Ramos (cell line): ENCODE data around the gene SPTY2D1.
"Not testable (repeated sequence)": the region's sequence is repeated elsewhere in the genome, so short reads cannot be mapped to it uniquely, and the experiment has no call there.

Experiments used
- in situ Hi-C: fragments of 300-500 bp; cut with MboI; formaldehyde crosslinking; loops from one replicate; pipeline ENCODE4 v1.14.3; 2022; ENCODE audit warnings: low sequenced_read_pairs; ENCODE audit not compliant: unreplicated experiment

Gene SPTY2D1

GRCh38 chr11:18618342-18619025, 15.7 kb downstream of the SPTY2D1 start:
- in situ Hi-C loops: no loop called here

- in situ Hi-C loops: no loop called here
Measured at GRCh38 chr11:18617688-18618341, 16.3 kb downstream of the SPTY2D1 start.

- in situ Hi-C loops: no loop called here
Measured at GRCh38 chr11:18615628-18616392, 18.3 kb downstream of the SPTY2D1 start.

GRCh38 chr11:18614667-18615066, 19.5 kb downstream of the SPTY2D1 start:
- in situ Hi-C loops: no loop called here

DNA sequence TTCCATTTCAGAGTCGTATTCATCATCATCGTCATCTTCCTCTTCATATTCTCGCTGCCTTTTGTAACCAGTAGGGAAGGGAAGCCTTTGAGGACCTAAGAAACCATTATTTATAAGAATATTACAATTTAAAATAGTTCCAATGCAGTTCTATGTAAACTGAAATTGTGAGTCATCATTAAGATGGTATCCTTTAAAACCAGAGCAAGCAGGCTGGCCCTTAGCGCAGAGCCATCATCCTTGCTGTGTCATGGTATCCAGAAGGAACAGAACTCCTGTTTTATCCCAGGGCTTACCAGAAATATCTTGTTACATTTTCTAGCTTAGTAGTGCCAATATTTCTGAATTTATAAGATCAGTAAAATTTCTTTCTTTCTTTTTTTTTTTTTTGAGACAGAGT, 21.7 kb downstream of the SPTY2D1 start:
- in situ Hi-C loops: no loop called here

- in situ Hi-C loops: no loop called here
Measured at GRCh38 chr11:18611196-18611595, 22.9 kb downstream of the SPTY2D1 start.

GRCh38 chr11:18608376-18608775, 25.8 kb downstream of the SPTY2D1 start:
- in situ Hi-C loops: no loop called here

DNA sequence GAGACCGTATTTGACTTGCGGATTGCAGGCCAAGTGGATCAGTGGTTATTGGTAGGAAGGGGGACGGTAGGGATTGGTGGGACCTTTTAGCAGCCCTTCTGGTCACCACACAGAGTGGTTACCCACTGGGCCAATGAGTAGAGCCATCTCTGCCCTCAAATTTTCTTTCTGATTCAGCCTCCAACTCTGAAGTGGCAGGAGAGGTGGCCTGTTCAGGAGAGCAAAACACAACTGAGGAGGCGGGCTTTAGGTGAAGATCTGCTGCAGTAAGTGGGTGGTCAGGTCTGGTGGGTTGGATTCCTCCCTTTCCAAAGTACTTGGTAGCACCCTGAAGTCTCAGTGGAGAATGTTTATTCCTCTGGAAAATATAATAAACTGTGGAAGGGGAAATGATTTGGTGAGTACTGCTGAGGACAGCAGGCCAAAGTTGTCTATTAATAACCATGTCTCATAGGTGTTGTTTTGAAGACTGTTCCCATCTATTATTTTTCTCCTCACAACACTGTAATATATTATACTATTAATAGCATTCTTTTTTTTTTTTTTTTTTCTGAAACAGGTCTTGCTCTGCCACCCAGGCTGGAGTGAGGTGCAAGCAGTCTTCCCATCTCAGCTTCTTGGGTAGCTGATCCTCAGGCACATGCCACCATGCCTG, 33.1 kb downstream of the SPTY2D1 start:
- in situ Hi-C loops: no loop called here

DNA sequence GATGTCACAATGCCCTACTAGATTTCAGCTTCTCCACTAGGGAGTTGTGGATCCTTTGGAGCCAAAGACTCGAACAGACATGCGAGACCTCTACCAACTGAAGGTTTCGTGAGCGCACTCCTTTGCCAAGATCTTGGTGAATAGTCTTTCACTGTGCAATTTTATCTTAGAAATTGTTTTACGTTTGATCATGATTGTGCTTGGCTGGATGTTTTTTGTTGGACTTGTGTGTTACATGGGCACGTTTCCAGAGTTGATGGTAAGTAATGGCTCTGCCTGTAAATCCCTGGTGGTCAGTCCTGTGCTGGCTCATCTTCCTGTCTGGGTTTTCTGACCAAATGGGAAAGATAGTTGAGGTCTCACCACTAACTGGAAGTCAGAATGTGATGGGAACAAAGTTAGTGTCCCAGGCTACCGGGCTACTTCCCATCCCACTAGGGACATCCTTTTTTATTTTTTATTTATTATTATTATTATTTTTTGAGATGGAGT, 34.4 kb downstream of the SPTY2D1 start, which contains the start of gene MISFA:
MISFA (plus strand) TSS at position 51 of the 492 bp plus-strand sequence; CDS start at position 191, 140 bp downstream.
- in situ Hi-C loops: no loop called here

GRCh38 chr11:18594999-18595749, 39.0 kb downstream of the SPTY2D1 start:
- in situ Hi-C loops: no loop called here

DNA sequence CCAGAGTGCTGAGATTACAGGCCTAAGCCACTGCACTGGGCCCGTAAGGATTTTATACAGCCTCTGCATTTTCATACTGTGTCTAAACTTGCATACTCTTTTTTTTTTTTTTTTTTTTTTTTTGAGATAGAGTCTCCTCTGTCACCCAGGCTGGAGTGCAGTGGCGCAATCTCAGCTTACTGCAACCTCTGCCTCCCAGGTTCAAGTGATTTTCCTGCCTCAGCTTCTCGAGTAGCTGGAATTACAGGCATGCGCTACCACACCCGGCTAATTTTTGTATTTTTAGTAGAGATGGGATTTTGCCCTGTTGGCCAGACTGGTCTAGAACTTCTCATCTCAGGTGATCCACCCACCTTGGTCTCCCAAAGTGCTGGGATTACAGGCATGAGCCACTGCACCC, 40.1 kb downstream of the SPTY2D1 start:
- in situ Hi-C loops: not testable (repeated sequence)

- in situ Hi-C loops: no loop called here
Measured at GRCh38 chr11:18590571-18590970, 43.6 kb downstream of the SPTY2D1 start.

GRCh38 chr11:18588297-18589252, 45.6 kb downstream of the SPTY2D1 start, which contains the start of gene UEVLD:
Gene UEVLD (minus strand): TSS chr11:18588734. CDS start chr11:18588654, 80 bp downstream.
- in situ Hi-C loops: no loop called here

DNA sequence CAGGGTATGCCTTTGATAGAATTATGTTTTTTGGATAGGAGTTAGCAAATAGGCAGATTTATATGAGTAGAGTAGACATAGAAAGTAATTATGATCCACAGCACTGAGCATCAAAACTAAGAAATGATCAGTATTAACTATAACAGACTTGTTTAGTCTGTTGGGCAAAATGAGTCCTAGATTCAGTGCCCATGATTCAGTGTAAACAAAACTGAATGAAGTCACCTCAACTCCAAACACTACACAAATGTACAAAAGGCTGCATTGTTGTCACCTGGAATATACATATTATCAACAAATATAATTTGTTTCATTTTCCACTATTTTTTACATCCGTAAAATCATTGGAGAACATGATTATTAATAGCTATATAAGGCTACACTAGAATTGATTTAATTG, 52.3 kb downstream of the SPTY2D1 start:
- in situ Hi-C loops: no loop called here

- in situ Hi-C loops: no loop called here
Measured at GRCh38 chr11:18580113-18580766, 53.9 kb downstream of the SPTY2D1 start.

DNA sequence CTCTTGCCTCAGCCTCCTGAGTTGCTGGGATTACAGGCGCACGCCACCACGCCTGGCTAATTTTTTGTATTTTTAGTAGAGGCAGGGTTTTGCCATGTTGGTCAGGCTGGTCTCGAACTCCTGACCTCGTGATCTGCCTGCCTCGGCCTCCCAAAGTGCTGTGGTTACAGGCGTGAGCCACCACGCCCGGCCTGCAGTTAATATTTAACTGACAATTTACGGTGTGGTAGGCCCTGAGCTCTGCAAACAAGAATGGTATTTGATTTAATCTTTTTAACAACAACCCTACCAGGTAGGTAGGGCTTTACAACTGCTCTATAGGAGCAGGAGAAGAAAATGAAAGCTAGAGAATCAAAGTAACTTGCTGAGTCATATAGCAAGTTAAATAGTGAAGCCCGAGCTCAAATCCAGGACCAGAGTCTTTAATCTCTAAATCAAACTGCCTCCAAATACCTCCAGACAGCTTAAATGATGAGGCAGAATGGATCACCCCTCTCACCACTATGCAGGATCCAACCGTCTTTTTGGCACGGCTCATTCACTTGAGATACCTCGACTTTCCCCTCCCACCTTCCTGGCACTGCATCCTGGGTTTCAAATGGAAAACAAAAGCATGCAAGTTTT, 55.1 kb downstream of the SPTY2D1 start:
- in situ Hi-C loops: no loop called here

GRCh38 chr11:18575361-18575760, 58.8 kb downstream of the SPTY2D1 start:
- in situ Hi-C loops: no loop called here

DNA sequence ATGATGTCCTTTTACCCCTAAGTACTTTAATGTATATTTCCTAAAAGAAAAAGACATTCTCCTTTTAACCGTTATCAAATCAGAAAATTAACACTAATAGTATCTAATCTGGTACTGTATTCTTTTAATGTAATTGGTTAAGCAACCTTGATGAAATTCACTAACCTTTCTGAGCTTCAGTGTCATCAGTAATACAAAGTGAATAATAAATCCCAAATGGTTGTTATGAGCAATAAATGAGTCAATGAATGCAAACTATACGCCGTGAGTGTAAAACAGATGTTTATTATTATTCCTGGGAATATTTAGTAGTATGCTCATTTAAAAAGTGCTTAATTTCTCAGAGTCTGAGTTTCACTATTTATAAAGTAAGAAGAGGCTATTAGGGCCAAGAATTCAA, 67.1 kb downstream of the SPTY2D1 start:
- in situ Hi-C loops: no loop called here
